Measurements from ENCODE around the gene TMEM163. TPM values are rescaled to one million over a fixed set of nuclear protein-coding genes. Genes with fewer than 3 reads are reported as not detected.

TMEM163 gene
- polyA plus RNA-seq, 4 donors, result 1.2 to 2.4 (median 1.3) TPM

DNA sequence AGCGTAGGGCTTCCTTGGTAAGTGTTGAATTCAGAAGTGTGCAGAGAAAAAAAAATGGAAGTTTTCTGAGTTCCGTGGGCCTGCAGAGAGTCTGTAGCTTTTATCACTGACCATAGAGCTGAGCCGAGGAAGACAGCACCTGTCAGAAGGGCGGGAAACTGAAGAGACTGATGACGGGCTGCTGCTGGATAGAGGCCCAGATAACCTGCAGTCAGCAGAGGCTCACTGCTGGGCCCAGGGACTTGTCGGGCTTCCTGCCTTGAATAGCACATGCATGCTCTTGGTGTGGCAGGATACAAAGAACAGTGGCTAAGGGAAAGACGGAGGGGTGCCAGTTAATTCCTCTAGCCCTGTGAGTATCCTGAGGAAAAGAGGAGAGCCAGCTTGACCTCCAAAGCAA, 298.5 kb downstream of the TMEM163 start:
- no peak for DNase-seq (ENCODE audit: low read depth in 4 of 4, low spot score in 3 of 4)

DNA sequence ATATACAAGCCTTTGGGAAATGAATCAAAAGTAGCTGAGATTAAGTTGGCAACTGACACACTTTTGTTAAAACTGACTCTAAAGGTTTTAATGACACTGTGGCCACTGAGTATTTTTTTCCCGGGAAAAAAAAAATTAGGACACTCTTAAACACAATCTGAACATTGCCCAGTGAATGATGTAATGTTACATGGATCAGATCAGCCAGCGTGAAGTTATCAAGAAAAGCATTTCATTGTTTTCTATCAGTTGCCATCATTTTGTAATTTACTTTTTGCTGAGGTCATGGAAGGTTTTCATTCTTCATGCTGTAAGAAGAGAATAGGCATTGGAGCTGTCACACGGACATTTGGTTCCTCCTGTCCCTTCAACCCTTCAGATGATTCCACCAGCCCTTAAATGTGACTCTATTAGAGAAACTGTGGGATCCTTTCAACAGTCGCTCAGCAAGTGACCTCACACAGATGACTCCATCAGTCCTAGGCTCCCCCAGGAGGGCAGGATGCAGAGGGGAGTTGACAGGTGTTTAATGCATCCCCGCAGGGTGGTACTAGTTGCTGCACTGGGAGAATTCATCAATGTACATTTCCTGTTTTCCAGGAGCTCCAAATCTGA, 300.7 kb downstream of the TMEM163 start:
- no peak for DNase-seq (ENCODE audit: low read depth in 4 of 4, low spot score in 3 of 4)

- no peak for DNase-seq (ENCODE audit: low read depth in 4 of 4, low spot score in 3 of 4)
Measured at GRCh38 chr2:134416637-134417036, 302.2 kb downstream of the TMEM163 start.

- DNase-seq (ENCODE audit: low read depth in 4 of 4, low spot score in 3 of 4), result no peak
Measured at GRCh38 chr2:134416018-134416417, 302.8 kb downstream of the TMEM163 start.

- no peak for DNase-seq (ENCODE audit: low read depth in 4 of 4, low spot score in 3 of 4)
Measured at GRCh38 chr2:134413912-134414311, 304.9 kb downstream of the TMEM163 start.

DNA sequence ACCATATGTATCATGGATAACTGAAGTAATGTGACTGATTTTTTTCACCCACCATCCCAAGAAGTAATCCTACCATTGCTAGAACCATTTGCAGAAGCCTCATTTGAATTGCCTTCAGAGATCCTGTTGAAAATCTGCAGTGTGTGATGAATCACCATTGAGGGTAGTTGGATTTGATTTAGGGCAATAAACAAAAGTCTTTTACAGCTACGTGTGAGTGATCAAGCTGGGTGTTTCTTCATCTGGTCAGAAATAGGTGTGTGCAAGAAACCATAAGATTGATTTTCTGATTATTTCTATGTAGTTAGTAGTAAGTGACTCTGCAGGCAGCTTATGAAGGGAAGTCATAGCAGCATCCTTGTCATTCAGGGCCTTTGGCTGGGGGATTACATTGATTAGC, 305.4 kb downstream of the TMEM163 start:
- DNase-seq (ENCODE audit: low read depth in 4 of 4, low spot score in 3 of 4), result no peak

DNA sequence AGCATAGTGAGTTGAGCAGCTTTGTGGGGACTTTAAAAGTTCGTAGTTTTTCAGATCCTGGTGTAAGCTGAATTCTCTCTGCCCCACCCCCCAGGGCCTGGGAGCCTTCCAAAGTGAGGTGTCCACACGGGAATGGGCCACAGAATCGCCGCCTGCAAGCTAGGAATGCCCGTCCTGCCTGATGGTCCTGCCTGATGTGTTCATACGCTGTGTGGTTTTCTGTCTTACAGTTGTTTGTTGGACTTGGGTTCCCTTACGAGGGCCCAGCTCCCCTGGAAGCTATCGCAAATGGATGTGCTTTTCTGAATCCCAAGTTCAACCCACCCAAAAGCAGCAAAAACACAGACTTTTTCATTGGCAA, 306.2 kb downstream of the TMEM163 start:
- DNase-seq (ENCODE audit: low read depth in 4 of 4, low spot score in 3 of 4), result no peak

DNA sequence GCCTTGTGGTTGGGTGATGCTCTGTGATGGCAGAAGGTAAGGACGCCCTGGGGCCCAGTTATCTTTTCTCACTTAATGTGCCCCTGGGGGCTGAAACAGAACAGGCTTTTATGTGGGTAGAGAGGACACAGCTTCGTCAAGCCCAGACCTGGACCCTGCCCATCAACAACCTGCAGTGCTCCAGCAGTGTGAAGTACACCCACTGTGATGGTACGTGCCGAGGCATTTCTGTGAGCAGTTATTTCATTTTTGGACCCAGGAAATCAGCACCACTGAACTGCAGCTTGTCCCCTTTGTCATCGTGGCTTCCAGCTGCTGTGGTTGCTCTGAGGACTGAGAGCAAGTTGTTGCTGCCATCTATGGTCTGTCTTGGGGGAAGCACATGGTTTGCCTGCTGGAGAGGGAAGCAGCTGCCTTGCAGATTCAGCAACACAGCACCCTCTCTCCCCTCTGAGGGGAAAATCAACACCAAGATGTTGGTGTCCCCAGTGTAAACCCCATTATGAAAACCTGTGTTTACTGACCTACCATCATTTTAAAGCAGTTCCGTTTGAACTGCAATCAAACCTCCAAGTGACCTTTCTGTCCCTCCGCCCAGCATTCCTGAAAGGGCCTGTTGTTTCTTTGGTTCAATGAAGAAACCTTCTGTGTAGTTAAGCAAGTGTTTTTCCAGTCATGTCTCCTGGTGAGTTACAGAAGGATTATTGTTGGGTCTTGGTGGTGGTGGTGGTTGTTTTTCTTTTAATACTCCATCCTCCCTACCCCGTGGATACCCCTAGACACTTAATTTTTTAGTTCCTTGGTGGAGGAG, 306.8 kb downstream of the TMEM163 start:
- DNase-seq (ENCODE audit: low read depth in 4 of 4, low spot score in 3 of 4), result peak; percentile 39 to 72 (median 66)

GRCh38 chr2:134411279-134411827, 307.4 kb downstream of the TMEM163 start:
- no peak for DNase-seq (ENCODE audit: low read depth in 4 of 4, low spot score in 3 of 4)

DNA sequence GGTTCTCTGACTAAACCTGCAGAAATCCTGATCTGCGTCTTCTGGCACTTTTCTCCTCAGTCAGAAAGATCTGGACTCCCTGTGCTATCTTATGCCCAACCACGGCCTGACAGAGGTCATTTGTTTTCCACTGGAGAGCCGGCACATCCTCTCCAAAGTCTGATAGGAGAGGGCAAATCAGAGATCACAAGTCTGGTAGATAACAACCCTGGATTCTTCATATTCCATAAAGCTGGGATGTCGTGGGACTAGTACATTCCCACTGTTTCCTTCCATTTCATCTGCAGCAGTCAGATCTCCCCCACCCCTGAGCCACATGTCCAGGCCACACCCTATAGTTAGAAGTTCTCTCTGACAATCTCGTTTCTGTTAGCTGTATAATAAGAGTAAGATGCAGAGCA, 308.0 kb downstream of the TMEM163 start:
- DNase-seq (ENCODE audit: low read depth in 4 of 4, low spot score in 3 of 4), result no peak

DNA sequence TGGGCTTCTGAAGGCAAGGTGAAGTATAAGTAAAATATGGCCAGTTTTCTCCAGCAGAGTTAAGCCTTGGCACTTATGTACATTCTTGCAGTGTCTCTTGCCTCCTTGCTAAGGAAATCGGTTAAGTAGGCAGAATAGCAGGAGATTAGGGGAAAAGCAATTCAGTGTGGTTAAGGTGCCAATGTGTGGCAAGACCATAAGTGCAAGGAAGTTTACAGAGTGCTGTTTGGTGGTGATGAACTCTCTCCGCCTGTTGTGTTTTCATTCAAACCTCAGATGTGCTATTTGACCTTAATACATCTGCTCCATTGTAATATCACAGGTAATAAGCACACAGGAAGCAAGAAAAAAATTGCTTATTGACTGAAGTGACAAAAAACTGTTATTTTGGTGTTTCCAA, 308.8 kb downstream of the TMEM163 start:
- no peak for DNase-seq (ENCODE audit: low read depth in 4 of 4, low spot score in 3 of 4)

DNA sequence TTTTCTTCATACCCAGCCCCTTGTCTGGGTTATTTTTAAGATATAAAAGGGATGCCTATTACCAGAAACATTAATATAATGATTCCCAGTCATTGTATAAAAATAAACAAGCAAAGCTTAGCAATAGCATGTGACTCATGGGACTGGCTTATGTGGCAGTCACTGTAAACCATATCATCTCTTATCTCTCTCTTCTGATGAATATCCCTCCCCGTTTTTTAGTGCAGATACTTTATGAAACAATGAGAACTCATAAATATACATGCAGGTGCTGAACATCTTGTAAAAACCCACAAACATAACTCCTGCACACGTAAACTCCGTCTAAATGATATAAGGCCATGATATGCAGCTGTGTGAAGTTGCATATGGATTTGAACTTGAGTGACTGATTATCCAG, 310.0 kb downstream of the TMEM163 start:
- no peak for DNase-seq (ENCODE audit: low read depth in 4 of 4, low spot score in 3 of 4)

DNA sequence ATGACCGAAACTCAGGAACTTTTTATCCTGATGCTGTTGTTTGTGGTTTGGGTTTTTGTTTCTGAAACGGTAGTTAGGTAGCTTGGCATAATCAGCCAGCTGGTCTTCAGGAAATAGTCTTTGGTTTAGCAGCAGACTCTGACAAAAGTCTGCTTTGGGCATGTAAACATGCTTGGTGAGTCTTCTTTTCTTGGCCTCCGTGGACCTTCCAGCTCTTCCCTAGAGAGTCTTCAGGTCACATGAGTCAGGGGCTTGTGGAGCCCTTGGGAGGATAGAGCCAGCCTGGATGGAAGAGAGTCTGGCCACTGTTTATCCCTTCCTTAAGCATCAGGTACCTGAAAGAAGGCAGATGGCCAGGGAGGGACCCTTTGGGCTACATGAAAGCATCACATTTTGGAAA, 310.4 kb downstream of the TMEM163 start:
- no peak for DNase-seq (ENCODE audit: low read depth in 4 of 4, low spot score in 3 of 4)

- no peak for DNase-seq (ENCODE audit: low read depth in 4 of 4, low spot score in 3 of 4)
Measured at GRCh38 chr2:134407154-134407890, 311.5 kb downstream of the TMEM163 start.

- no peak for DNase-seq (ENCODE audit: low read depth in 4 of 4, low spot score in 3 of 4)
Measured at GRCh38 chr2:134406736-134407135, 312.1 kb downstream of the TMEM163 start.

DNA sequence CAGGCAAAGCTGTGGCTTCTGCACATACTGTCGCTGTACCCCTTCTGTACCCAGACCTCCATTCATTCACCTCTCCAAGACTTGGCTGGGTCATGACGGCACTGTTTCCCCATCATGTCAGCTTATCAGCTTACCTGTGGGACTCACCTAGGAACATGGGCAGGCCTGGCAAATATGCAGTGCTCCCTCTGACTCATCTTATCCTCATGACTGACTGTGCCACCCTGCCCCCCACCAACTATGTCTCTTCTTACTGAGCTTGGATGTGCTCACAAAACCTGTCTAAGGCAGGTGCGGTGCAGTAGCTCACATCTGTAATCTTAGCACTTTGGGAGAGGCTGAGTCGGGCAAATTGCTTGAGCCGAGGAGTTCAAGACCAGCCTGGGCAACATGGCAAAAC, 312.5 kb downstream of the TMEM163 start:
- DNase-seq (ENCODE audit: low read depth in 4 of 4, low spot score in 3 of 4), result no peak

Other genes starting within 250 kb of the TMEM163 start
- 10 to 100 TPM; 32.1 to 44.7 (median 41.8) TPM for gene ACMSD, start 119.6 kb upstream of the TMEM163 start, polyA plus RNA-seq (ENCODE audit: insufficient read length in 4 of 4)
- 10 to 100 TPM; 48.5 to 70.8 (median 63.0) TPM for gene CCNT2, start 199.8 kb upstream of the TMEM163 start, polyA plus RNA-seq (ENCODE audit: insufficient read length in 4 of 4)

Data from right renal pelvis (tissue), 4 donors.